Measurements from ENCODE around the gene SQSTM1. TPM values are rescaled to one million over a fixed set of nuclear protein-coding genes. Genes with fewer than 3 reads are reported as not detected.
"Not testable (repeated sequence)": the region's sequence is repeated elsewhere in the genome, so short reads cannot be mapped to it uniquely, and the experiment has no call there.

SQSTM1 gene
- total RNA-seq, 1 donor from 2014 or later: 194 TPM

GRCh38 chr5:179863449-179864085 lies 42.9 kb downstream of the SQSTM1 start:
- intact Hi-C loops (cut with micrococcal nuclease): no loop called here
- Mint-ChIP-seq H3K4me3 (ENCODE audit: low read depth) (no peak overlapping the region), H3K27ac (no peak overlapping the region), H3K9me3 (no peaks in the 10 kb centered on the region), H3K4me1 (ENCODE audit: low read depth) (peaks cover 3% of the 10 kb centered on the region), H3K36me3 (ENCODE audit: low read depth) (peaks cover 47% of the 10 kb centered on the region), H3K27me3 (ENCODE audit: low read depth) (no peaks in the 10 kb centered on the region)
- no peak for DNase-seq (ENCODE audit: low spot score)

- H3K27me3 Mint-ChIP-seq (ENCODE audit: low read depth): no peaks in the 10 kb centered on the region
- H3K9me3 Mint-ChIP-seq: no peaks in the 10 kb centered on the region
Observed at GRCh38 chr5:179864686-179865085, 44.0 kb downstream of the SQSTM1 start.

GRCh38 chr5:179865491-179866240 lies 45.0 kb downstream of the SQSTM1 start:
- no peak for DNase-seq (ENCODE audit: low spot score)
- intact Hi-C loops (cut with micrococcal nuclease): no loop called here
- peaks cover 2% of the 10 kb centered on the region for H3K4me1 Mint-ChIP-seq (ENCODE audit: low read depth)
- H3K9me3 Mint-ChIP-seq: no peaks in the 10 kb centered on the region
- H3K27ac Mint-ChIP-seq: no peak overlapping the region
- peaks cover 48% of the 10 kb centered on the region for H3K36me3 Mint-ChIP-seq (ENCODE audit: low read depth)
- H3K4me3 Mint-ChIP-seq (ENCODE audit: low read depth): no peak overlapping the region
- H3K27me3 Mint-ChIP-seq (ENCODE audit: low read depth): no peaks in the 10 kb centered on the region

More at GRCh38 chr5:179864686-179865085, 44.0 kb downstream of the SQSTM1 start:
- no peak overlapping the region for H3K27ac Mint-ChIP-seq
- peaks cover 3% of the 10 kb centered on the region for H3K4me1 Mint-ChIP-seq (ENCODE audit: low read depth)
- peaks cover 47% of the 10 kb centered on the region for H3K36me3 Mint-ChIP-seq (ENCODE audit: low read depth)
- H3K4me3 Mint-ChIP-seq (ENCODE audit: low read depth): no peak overlapping the region
- intact Hi-C loops (cut with micrococcal nuclease): no loop called here
- no peak for DNase-seq (ENCODE audit: low spot score)

- intact Hi-C loops (cut with micrococcal nuclease): no loop called here
- no peaks in the 10 kb centered on the region for H3K9me3 Mint-ChIP-seq
- no peak overlapping the region for H3K4me3 Mint-ChIP-seq (ENCODE audit: low read depth)
- no peak for DNase-seq (ENCODE audit: low spot score)
- peaks cover 56% of the 10 kb centered on the region for H3K36me3 Mint-ChIP-seq (ENCODE audit: low read depth)
- no peak overlapping the region for H3K27ac Mint-ChIP-seq
- peaks cover 2% of the 10 kb centered on the region for H3K4me1 Mint-ChIP-seq (ENCODE audit: low read depth)
- no peaks in the 10 kb centered on the region for H3K27me3 Mint-ChIP-seq (ENCODE audit: low read depth)
Observed at GRCh38 chr5:179866241-179867078, 45.8 kb downstream of the SQSTM1 start.

- Mint-ChIP-seq H3K27me3 (ENCODE audit: low read depth) (no peaks in the 10 kb centered on the region), H3K27ac (no peak overlapping the region), H3K36me3 (ENCODE audit: low read depth) (peaks cover 55% of the 10 kb centered on the region), H3K4me3 (ENCODE audit: low read depth) (no peak overlapping the region), H3K9me3 (no peaks in the 10 kb centered on the region), H3K4me1 (ENCODE audit: low read depth) (peaks cover 2% of the 10 kb centered on the region)
- no peak for DNase-seq (ENCODE audit: low spot score)
- intact Hi-C loops (cut with micrococcal nuclease): no loop called here
Observed at GRCh38 chr5:179867079-179867465, 46.4 kb downstream of the SQSTM1 start.

GRCh38 chr5:179867476-179867875 lies 46.8 kb downstream of the SQSTM1 start:
- no peak for DNase-seq (ENCODE audit: low spot score)
- Mint-ChIP-seq H3K9me3 (no peaks in the 10 kb centered on the region), H3K36me3 (ENCODE audit: low read depth) (peaks cover 55% of the 10 kb centered on the region), H3K27ac (no peak overlapping the region), H3K27me3 (ENCODE audit: low read depth) (no peaks in the 10 kb centered on the region), H3K4me1 (ENCODE audit: low read depth) (peaks cover 2% of the 10 kb centered on the region), H3K4me3 (ENCODE audit: low read depth) (no peak overlapping the region)
- intact Hi-C loops (cut with micrococcal nuclease): no loop called here

GRCh38 chr5:179868541-179868940 lies 47.8 kb downstream of the SQSTM1 start:
- Mint-ChIP-seq H3K36me3 (ENCODE audit: low read depth) (peaks cover 48% of the 10 kb centered on the region), H3K27ac (no peak overlapping the region), H3K9me3 (no peaks in the 10 kb centered on the region), H3K4me3 (ENCODE audit: low read depth) (no peak overlapping the region), H3K27me3 (ENCODE audit: low read depth) (no peaks in the 10 kb centered on the region), H3K4me1 (ENCODE audit: low read depth) (peaks cover 2% of the 10 kb centered on the region)
- intact Hi-C loops (cut with micrococcal nuclease): no loop called here
- DNase-seq (ENCODE audit: low spot score): no peak

GRCh38 chr5:179869101-179869500 lies 48.4 kb downstream of the SQSTM1 start:
- Mint-ChIP-seq H3K36me3 (ENCODE audit: low read depth) (peaks cover 46% of the 10 kb centered on the region), H3K4me1 (ENCODE audit: low read depth) (peaks cover 2% of the 10 kb centered on the region), H3K9me3 (no peaks in the 10 kb centered on the region), H3K27me3 (ENCODE audit: low read depth) (no peaks in the 10 kb centered on the region), H3K4me3 (ENCODE audit: low read depth) (no peak overlapping the region), H3K27ac (no peak overlapping the region)
- intact Hi-C loops (cut with micrococcal nuclease): no loop called here
- DNase-seq (ENCODE audit: low spot score): no peak

- peaks cover 47% of the 10 kb centered on the region for H3K36me3 Mint-ChIP-seq (ENCODE audit: low read depth)
- H3K4me3 Mint-ChIP-seq (ENCODE audit: low read depth): no peak overlapping the region
- no peak for DNase-seq (ENCODE audit: low spot score)
- peaks cover 2% of the 10 kb centered on the region for H3K4me1 Mint-ChIP-seq (ENCODE audit: low read depth)
- intact Hi-C loops (cut with micrococcal nuclease): no loop called here
- H3K27ac Mint-ChIP-seq: no peak overlapping the region
- H3K27me3 Mint-ChIP-seq (ENCODE audit: low read depth): no peaks in the 10 kb centered on the region
- H3K9me3 Mint-ChIP-seq: no peaks in the 10 kb centered on the region
Observed at GRCh38 chr5:179869641-179870402, 49.1 kb downstream of the SQSTM1 start.

GRCh38 chr5:179870403-179870903 lies 49.7 kb downstream of the SQSTM1 start:
- H3K27ac Mint-ChIP-seq: no peak overlapping the region
- H3K36me3 Mint-ChIP-seq (ENCODE audit: low read depth): peaks cover 47% of the 10 kb centered on the region
- DNase-seq (ENCODE audit: low spot score): no peak
- H3K9me3 Mint-ChIP-seq: no peaks in the 10 kb centered on the region
- peaks cover 2% of the 10 kb centered on the region for H3K4me1 Mint-ChIP-seq (ENCODE audit: low read depth)
- no peak overlapping the region for H3K4me3 Mint-ChIP-seq (ENCODE audit: low read depth)
- H3K27me3 Mint-ChIP-seq (ENCODE audit: low read depth): no peaks in the 10 kb centered on the region
- intact Hi-C loops (cut with micrococcal nuclease): no loop called here

GRCh38 chr5:179870952-179871351 lies 50.2 kb downstream of the SQSTM1 start:
- H3K9me3 Mint-ChIP-seq: no peaks in the 10 kb centered on the region
- no peaks in the 10 kb centered on the region for H3K27me3 Mint-ChIP-seq (ENCODE audit: low read depth)
- H3K4me3 Mint-ChIP-seq (ENCODE audit: low read depth): no peak overlapping the region
- peaks cover 2% of the 10 kb centered on the region for H3K4me1 Mint-ChIP-seq (ENCODE audit: low read depth)
- no peak overlapping the region for H3K27ac Mint-ChIP-seq
- intact Hi-C loops (cut with micrococcal nuclease): no loop called here
- H3K36me3 Mint-ChIP-seq (ENCODE audit: low read depth): peaks cover 47% of the 10 kb centered on the region
- DNase-seq (ENCODE audit: low spot score): no peak

- H3K36me3 Mint-ChIP-seq (ENCODE audit: low read depth): peaks cover 53% of the 10 kb centered on the region
- H3K27me3 Mint-ChIP-seq (ENCODE audit: low read depth); H3K4me3 Mint-ChIP-seq (ENCODE audit: low read depth); H3K9me3 Mint-ChIP-seq; intact Hi-C loops (cut with micrococcal nuclease); H3K4me1 Mint-ChIP-seq (ENCODE audit: low read depth); DNase-seq (ENCODE audit: low spot score); H3K27ac Mint-ChIP-seq: not testable (repeated sequence)
Observed at GRCh38 chr5:179871533-179871932, 50.8 kb downstream of the SQSTM1 start.

All from activated T-helper 2 cell treated with anti-CD3 and anti-CD28 coated beads, Interferon-gamma antibody, Interleukin-2, Interleukin-4, amounts not matched to agents 10 μg/mL and 5 μg/mL and 100 μg/mL, durations not matched to agents 14 hours and 24 hours and 36 hours (primary cell).